Mucosa of rectum (tissue), 2 donors: ENCODE results near the gene PGRMC2.

ENCODE experiments used
- H3K27ac ChIP-seq, 2 donors: one replicate each; pipeline ENCODE4 v1.7.0; 2013; ENCODE audit warnings: inconsistent platforms in 2 of 2, low read depth in 2 of 2, low read length in 2 of 2
- H3K27me3 ChIP-seq, 2 donors: one replicate each; pipeline ENCODE4 v1.7.0; 2013; ENCODE audit warnings: low read length in 2 of 2; ENCODE audit not compliant: control insufficient read depth in 2 of 2, insufficient read depth in 2 of 2
- H3K36me3 ChIP-seq, 2 donors: one replicate each; pipeline ENCODE4 v1.7.0; 2013; ENCODE audit warnings: low read length in 2 of 2; ENCODE audit not compliant: control insufficient read depth in 2 of 2, insufficient read depth in 2 of 2
- H3K4me1 ChIP-seq, 2 donors: one replicate each; pipeline ENCODE4 v1.7.0; 2013; ENCODE audit warnings: low read length in 2 of 2, mild to moderate bottlenecking in 1 of 2; ENCODE audit not compliant: control insufficient read depth in 2 of 2, insufficient read depth in 2 of 2
- H3K4me3 ChIP-seq, 2 donors: one replicate each; pipeline ENCODE4 v1.7.0; 2013; ENCODE audit warnings: low read length in 2 of 2
- H3K9ac ChIP-seq, 2 donors: one replicate each; pipeline ENCODE4 v1.7.0; 2013; ENCODE audit warnings: low read length in 2 of 2, low read depth in 1 of 2, mild to moderate bottlenecking in 1 of 2
- H3K9me3 ChIP-seq, 2 donors: one replicate each; pipeline ENCODE4 v1.7.0; 2013; ENCODE audit warnings: low read length in 2 of 2; ENCODE audit not compliant: control insufficient read depth in 2 of 2
- donor health status: healthy.
- donor health status: Normal muscosa, but diverticular disease.

The PGRMC2 gene

GRCh38 chr4:128228845-128229795 lies 58.5 kb downstream of the PGRMC2 start:
- Histone ChIP-seq H3K9me3 (no peaks in the 10 kb centered on the region), H3K4me3 (no peak overlapping the region), H3K36me3 (no peaks in the 10 kb centered on the region), H3K27ac (no peak overlapping the region), H3K9ac (no peak overlapping the region), H3K4me1 (no peaks in the 10 kb centered on the region), H3K27me3 (no peaks in the 10 kb centered on the region)

- Histone ChIP-seq H3K27me3 (no peaks in the 10 kb centered on the region), H3K9ac (no peak overlapping the region), H3K36me3 (no peaks in the 10 kb centered on the region), H3K4me1 (no peaks in the 10 kb centered on the region), H3K9me3 (no peaks in the 10 kb centered on the region), H3K4me3 (no peak overlapping the region), H3K27ac (no peak overlapping the region)
Measured at GRCh38 chr4:128227991-128228571, 59.5 kb downstream of the PGRMC2 start.

- Histone ChIP-seq H3K27ac (no peak overlapping the region), H3K36me3 (no peaks in the 10 kb centered on the region), H3K9ac (no peak overlapping the region), H3K4me3 (no peak overlapping the region), H3K27me3 (no peaks in the 10 kb centered on the region), H3K9me3 (no peaks in the 10 kb centered on the region), H3K4me1 (no peaks in the 10 kb centered on the region)
Measured at GRCh38 chr4:128225148-128225547, 62.5 kb downstream of the PGRMC2 start.

- Histone ChIP-seq H3K27me3 (no peaks in the 10 kb centered on the region), H3K9ac (no peak overlapping the region), H3K27ac (no peak overlapping the region), H3K9me3 (no peaks in the 10 kb centered on the region), H3K36me3 (no peaks in the 10 kb centered on the region), H3K4me3 (no peak overlapping the region), H3K4me1 (no peaks in the 10 kb centered on the region)
Measured at GRCh38 chr4:128221586-128221985, 66.0 kb downstream of the PGRMC2 start.

- Histone ChIP-seq H3K27ac (no peak overlapping the region), H3K9ac (no peak overlapping the region), H3K9me3 (no peaks in the 10 kb centered on the region), H3K36me3 (no peaks in the 10 kb centered on the region), H3K4me3 (no peak overlapping the region), H3K27me3 (no peaks in the 10 kb centered on the region), H3K4me1 (no peaks in the 10 kb centered on the region)
Measured at GRCh38 chr4:128220286-128221235, 67.1 kb downstream of the PGRMC2 start.
